A673 (cell line): Measurements from ENCODE around the gene PIEZO1. TPM values are rescaled to one million over a fixed set of nuclear protein-coding genes. Genes with fewer than 3 reads are reported as not detected.

ENCODE experiments used
- BruUV-seq: library from RNA; stranded (reverse); fragments of 400-500 nt; replicated peaks from 2 replicates; lab custom pipeline; 2021; lab: Mats Ljungman, UMichigan
- CTCF ChIA-PET: fragments of 300-600 bp; sonication (Branson Sonifier 250); formaldehyde crosslinking; loops from one replicate; lab custom pipeline; 2022; ENCODE audit warnings: antibody characterized with exemption; lab: Charles Lee
- POLR2A ChIA-PET: fragments of 300-600 bp; sonication (Branson Sonifier 250); formaldehyde crosslinking; loops from one replicate; lab custom pipeline; 2022; ENCODE audit warnings: antibody characterized with exemption; ENCODE audit not compliant: low non-redundant PET; lab: Charles Lee
- DNase-seq: peaks from one replicate; pipeline ENCODE4 v3.0.0-alpha.2; 2015; ENCODE audit warnings: low spot score
- H3K27ac ChIP-seq: fragments of 200-600 bp; sonication (generic); 2 replicates; pipeline ENCODE4 v1.5.1; 2016; ENCODE audit warnings: mixed run types, low read depth, mild to moderate bottlenecking, mixed read lengths, antibody characterized with exemption, low read length; ENCODE audit not compliant: poor library complexity, severe bottlenecking
- H3K27me3 ChIP-seq: fragments of 200-600 bp; sonication (generic); replicated peaks from 2 replicates; pipeline ENCODE4 v1.6.1; 2017; ENCODE audit warnings: mixed run types, low read depth, mild to moderate bottlenecking, mixed read lengths, antibody characterized with exemption, low read length; ENCODE audit not compliant: insufficient read depth, poor library complexity
- H3K36me3 ChIP-seq: fragments of 200-600 bp; sonication (generic); 2 replicates; pipeline ENCODE4 v1.6.1; 2016; ENCODE audit warnings: mixed run types, mild to moderate bottlenecking, mixed read lengths, antibody characterized with exemption, low read length; ENCODE audit not compliant: insufficient read depth, poor library complexity, severe bottlenecking
- H3K4me1 ChIP-seq: fragments of 200-600 bp; sonication (generic); 2 replicates; pipeline ENCODE4 v1.6.1; 2017; ENCODE audit warnings: mixed run types, mild to moderate bottlenecking, mixed read lengths, antibody characterized with exemption, low read length; ENCODE audit not compliant: insufficient read depth, poor library complexity, severe bottlenecking
- H3K4me3 ChIP-seq: fragments of 200-600 bp; sonication (generic); 2 replicates; pipeline ENCODE4 v1.5.1; 2016; ENCODE audit warnings: low read depth, mixed run types, mild to moderate bottlenecking, mixed read lengths, low read length; ENCODE audit not compliant: poor library complexity, severe bottlenecking
- H3K9me3 ChIP-seq: fragments of 200-600 bp; sonication (generic); 2 replicates; pipeline ENCODE4 v1.6.1; 2016; ENCODE audit warnings: mixed run types, low read depth, mild to moderate bottlenecking, mixed read lengths, antibody characterized with exemption, low read length; ENCODE audit not compliant: poor library complexity, severe bottlenecking
- EZH2 ChIP-seq: fragments of 200-600 bp; sonication (generic); IDR thresholded peaks from 2 replicates; pipeline ENCODE4 v1.6.1; 2017; ENCODE audit warnings: borderline replicate concordance, low read depth, mild to moderate bottlenecking, mixed read lengths, antibody characterized with exemption, low read length; ENCODE audit not compliant: poor library complexity, severe bottlenecking
- intact Hi-C: fragments of 100-400 bp; cut with micrococcal nuclease; formaldehyde crosslinking; loops from one replicate; pipeline ENCODE4 v1.10.0; 2022; ENCODE audit not compliant: unreplicated experiment
- total RNA-seq: library from RNA; stranded (reverse); gene quantifications from 2 replicates; pipeline ENCODE4 v1.2.3, GENCODE V29; 2021
- TF ChIP-seq, protein P1 (sequence below): fragments of 300-800, 200-600 bp; sonication (generic); conservative IDR thresholded peaks from 2 replicates; pipeline ENCODE4 v1.5.1; 2017; ENCODE audit warnings: low read depth, mild to moderate bottlenecking, antibody characterized with exemption, low read length, moderate library complexity, mixed read lengths

PIEZO1 gene
- total RNA-seq, 1 experiment from 2014 or later: 174 TPM

DNA sequence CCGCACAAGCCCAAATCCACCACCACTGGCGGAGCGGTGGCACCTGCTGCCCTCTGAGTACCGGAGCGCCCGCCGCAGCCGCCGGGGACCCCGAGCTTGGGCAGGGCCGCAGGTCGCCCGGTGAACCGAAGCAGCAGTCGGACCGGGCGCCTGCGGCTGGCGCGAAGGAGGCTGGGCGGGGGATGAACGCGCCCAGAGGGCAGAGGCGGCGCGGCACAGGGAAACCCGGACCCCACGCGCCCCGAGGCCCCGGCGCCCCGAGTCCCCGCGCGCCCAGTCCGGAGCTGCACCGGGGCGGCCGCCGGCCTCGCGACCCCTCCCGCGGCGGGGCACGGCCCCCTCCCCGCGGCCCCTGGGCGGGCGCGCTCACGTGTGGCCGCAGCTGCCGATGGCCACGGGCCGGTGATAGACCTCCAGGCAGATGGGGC lies 79.2 kb downstream of the PIEZO1 start:
- DNase-seq: no peak
- Histone ChIP-seq H3K9me3 (no peaks in the 10 kb centered on the region), H3K27me3 (no peaks in the 10 kb centered on the region), H3K27ac (peak overlapping the region; percentile 76), H3K36me3 (no peaks in the 10 kb centered on the region), H3K4me1 (peaks cover 36% of the 10 kb centered on the region), H3K4me3 (peak overlapping the region; percentile 94)
- intact Hi-C loops: no loop called here
- POLR2A ChIA-PET: no interaction called here
- TF ChIP-seq EZH2: no peak
- TF ChIP-seq, protein P1, sequence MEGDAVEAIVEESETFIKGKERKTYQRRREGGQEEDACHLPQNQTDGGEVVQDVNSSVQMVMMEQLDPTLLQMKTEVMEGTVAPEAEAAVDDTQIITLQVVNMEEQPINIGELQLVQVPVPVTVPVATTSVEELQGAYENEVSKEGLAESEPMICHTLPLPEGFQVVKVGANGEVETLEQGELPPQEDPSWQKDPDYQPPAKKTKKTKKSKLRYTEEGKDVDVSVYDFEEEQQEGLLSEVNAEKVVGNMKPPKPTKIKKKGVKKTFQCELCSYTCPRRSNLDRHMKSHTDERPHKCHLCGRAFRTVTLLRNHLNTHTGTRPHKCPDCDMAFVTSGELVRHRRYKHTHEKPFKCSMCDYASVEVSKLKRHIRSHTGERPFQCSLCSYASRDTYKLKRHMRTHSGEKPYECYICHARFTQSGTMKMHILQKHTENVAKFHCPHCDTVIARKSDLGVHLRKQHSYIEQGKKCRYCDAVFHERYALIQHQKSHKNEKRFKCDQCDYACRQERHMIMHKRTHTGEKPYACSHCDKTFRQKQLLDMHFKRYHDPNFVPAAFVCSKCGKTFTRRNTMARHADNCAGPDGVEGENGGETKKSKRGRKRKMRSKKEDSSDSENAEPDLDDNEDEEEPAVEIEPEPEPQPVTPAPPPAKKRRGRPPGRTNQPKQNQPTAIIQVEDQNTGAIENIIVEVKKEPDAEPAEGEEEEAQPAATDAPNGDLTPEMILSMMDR: no peak
- no TSS peak for BruUV-seq
- CTCF ChIA-PET: interaction anchor here (0.7 kb wide), 1 partner anchor 136 kb away, joined by 4 read pairs; the partner anchor contains the start of gene ZC3H18

DNA sequence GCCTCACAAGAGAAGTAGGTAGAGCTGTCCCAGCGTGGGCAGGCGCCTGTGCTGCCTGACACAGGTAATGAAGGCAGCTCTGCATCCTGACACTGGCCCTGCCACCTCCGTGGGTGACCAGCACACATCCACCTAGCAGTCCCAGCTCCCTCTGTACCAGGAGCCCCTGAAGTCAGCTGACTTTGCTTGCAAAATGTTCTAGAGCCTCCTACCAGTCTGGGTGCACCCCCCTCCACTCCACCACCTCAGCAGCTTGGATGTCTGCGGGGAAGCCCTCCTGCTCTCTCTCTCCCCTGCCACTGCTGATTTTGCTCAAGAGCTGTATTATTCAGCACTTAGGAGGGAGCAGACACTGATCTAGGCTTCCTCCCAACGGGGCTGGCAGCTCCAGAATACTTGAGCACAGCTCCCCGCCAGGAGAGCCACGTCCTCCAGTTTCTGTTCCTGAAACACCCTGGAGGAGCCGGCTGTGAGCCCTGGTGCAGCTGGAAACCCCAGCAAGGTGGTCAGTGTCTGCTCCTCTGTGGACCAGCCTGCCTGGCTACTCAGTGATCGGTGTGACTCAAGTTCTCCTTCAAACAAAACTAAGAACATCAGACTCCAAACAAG lies 79.8 kb downstream of the PIEZO1 start:
- BruUV-seq: TSS peak; percentile 46
- Histone ChIP-seq H3K27me3 (no peaks in the 10 kb centered on the region), H3K4me1 (peaks cover 39% of the 10 kb centered on the region), H3K27ac (peak overlapping the region; percentile 76), H3K4me3 (peak overlapping the region; percentile 94), H3K36me3 (no peaks in the 10 kb centered on the region), H3K9me3 (no peaks in the 10 kb centered on the region)
- CTCF ChIA-PET: interaction anchor here (0.7 to 1.1 kb wide), 2 partner anchors 32 to 135 kb away, joined by 4 to 7 read pairs; partner anchors contain the start of gene ZC3H18
- POLR2A ChIA-PET: no interaction called here
- peak; percentile 41 for DNase-seq
- TF ChIP-seq EZH2: no peak
- TF ChIP-seq, protein P1: no peak
- intact Hi-C loops: no loop called here

DNA sequence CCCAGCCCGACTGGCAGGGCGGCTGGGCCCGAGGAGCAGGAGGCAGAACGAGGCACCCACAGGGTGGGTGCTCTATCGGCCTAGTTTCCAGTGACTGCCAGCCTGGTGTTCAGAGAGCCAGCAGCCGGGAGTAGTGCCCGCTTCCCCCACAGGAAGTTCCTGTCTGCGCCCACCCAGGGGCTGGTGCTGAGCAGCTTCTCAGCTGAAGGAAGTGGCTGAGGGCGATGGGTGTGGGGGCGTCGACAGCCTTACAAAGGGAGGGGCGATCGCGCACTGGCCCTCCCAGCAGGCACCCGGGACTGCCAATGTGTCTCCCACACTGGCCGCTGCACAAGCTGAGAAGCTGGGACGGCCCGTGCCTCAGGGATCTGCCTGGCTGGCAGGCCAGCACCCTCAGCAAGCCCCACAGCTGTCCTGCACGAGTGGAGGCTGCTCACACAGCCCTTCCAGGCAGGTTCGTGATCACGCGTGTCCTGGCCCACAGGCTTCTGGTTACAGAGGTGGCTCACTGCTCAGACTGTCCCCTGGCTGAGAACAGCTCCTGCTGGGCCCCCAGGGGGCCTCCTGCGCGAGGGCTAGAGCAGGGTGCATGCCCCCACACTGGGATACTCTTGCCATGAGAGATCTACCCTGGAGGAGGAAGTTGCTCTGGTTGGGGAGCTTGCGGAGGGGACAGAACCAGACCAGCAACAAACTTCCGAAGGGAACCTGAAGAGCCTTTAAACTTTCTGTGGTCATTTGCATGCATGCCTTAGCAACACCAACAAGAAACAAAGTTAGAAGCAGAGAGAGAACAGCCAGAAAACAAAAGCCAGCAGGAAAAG lies 81.3 kb downstream of the PIEZO1 start:
- DNase-seq: peak; percentile 57

More for the DNA sequence above, 81.3 kb downstream of the PIEZO1 start:
- no peaks in the 10 kb centered on the region for H3K27me3 ChIP-seq
- peaks cover 6% of the 10 kb centered on the region for H3K36me3 ChIP-seq
- ChIA-PET POLR2A (no interaction called here), CTCF (no interaction called here)
- peaks cover 39% of the 10 kb centered on the region for H3K4me1 ChIP-seq
- TF ChIP-seq, protein P1: no peak
- TF ChIP-seq EZH2: no peak
- H3K4me3 ChIP-seq: no peak overlapping the region
- H3K9me3 ChIP-seq: no peaks in the 10 kb centered on the region
- intact Hi-C loops: no loop called here
- no TSS peak for BruUV-seq
- peak overlapping the region; percentile 82 for H3K27ac ChIP-seq
